Smooth muscle cell (in vitro differentiated cells): ENCODE results near the gene MSGN1. TPM values are rescaled to one million over a fixed set of nuclear protein-coding genes. Genes with fewer than 3 reads are reported as not detected.

Experiments used
- DNase-seq: peaks from one replicate; lab custom pipeline; 2025; ENCODE audit not compliant: unreplicated experiment; lab: John Stamatoyannopoulos, UW
- H2AFZ ChIP-seq: fragments of 200-600 bp; sonication (generic); 2 replicates; pipeline ENCODE4 v1.6.0; 2016; ENCODE audit warnings: antibody characterized with exemption, low read depth, mild to moderate bottlenecking
- H3F3A ChIP-seq: fragments of 200-600 bp; sonication (generic); 2 replicates; pipeline ENCODE4 v1.6.0; 2017; ENCODE audit warnings: antibody characterized with exemption, low read depth
- H3K27ac ChIP-seq: fragments of 200-600 bp; sonication (generic); 2 replicates; pipeline ENCODE4 v1.5.1; 2016; ENCODE audit warnings: low read depth, mild to moderate bottlenecking
- H3K27me3 ChIP-seq: fragments of 200-600 bp; sonication (generic); 2 replicates; pipeline ENCODE4 v1.6.1; 2016; ENCODE audit warnings: low read depth, mild to moderate bottlenecking
- H3K36me3 ChIP-seq: fragments of 200-600 bp; sonication (generic); 2 replicates; pipeline ENCODE4 v1.5.1; 2016; ENCODE audit warnings: low read depth
- H3K4me1 ChIP-seq: fragments of 200-600 bp; sonication (generic); 2 replicates; pipeline ENCODE4 v1.5.1; 2016; ENCODE audit warnings: low read depth
- H3K4me2 ChIP-seq: fragments of 200-600 bp; sonication (generic); 2 replicates; pipeline ENCODE4 v1.6.0; 2016; ENCODE audit warnings: mild to moderate bottlenecking
- H3K4me3 ChIP-seq: fragments of 200-600 bp; sonication (generic); 2 replicates; pipeline ENCODE4 v1.5.1; 2016; ENCODE audit warnings: mild to moderate bottlenecking
- H3K79me2 ChIP-seq: fragments of 200-600 bp; sonication (generic); 2 replicates; pipeline ENCODE4 v1.6.0; 2016; ENCODE audit warnings: low read depth, mild to moderate bottlenecking
- H3K9ac ChIP-seq: fragments of 200-600 bp; sonication (generic); 2 replicates; pipeline ENCODE4 v1.6.0; 2016; ENCODE audit warnings: low read depth
- H3K9me3 ChIP-seq: fragments of 200-600 bp; sonication (generic); replicated peaks from 2 replicates; pipeline ENCODE4 v1.5.1; 2016; ENCODE audit warnings: low read depth
- H4K20me1 ChIP-seq: fragments of 200-600 bp; sonication (generic); 2 replicates; pipeline ENCODE4 v1.6.0; 2016; ENCODE audit warnings: low read depth
- WGBS: methylation state at CpG from one replicate; pipeline ENCODE4 v1.1.7; 2016; ENCODE audit warnings: low lambda C conversion rate; 5-methylcytosine and 5-hydroxymethylcytosine counted together
- polyA plus RNA-seq: library from polyadenylated mRNA; unstranded; fragments of >200 nt; fragmentation: Nextera tagmentation; extraction: Ambion mirVana; gene quantifications from 2 replicates; pipeline ENCODE4 v1.2.1, GENCODE V29; 2016
- total RNA-seq: library from RNA; depleted of rRNA; stranded (reverse); fragments of >200 nt; gene quantifications from 2 replicates; pipeline ENCODE4 v1.2.3, GENCODE V29; 2014
- TF ChIP-seq, protein P1 (sequence below): fragments of 200-600 bp; sonication (generic); IDR thresholded peaks from 2 replicates; pipeline ENCODE4 v1.5.1; 2017; ENCODE audit warnings: borderline replicate concordance, mild to moderate bottlenecking, antibody characterized with exemption; ENCODE audit not compliant: insufficient read depth, poor library complexity, severe bottlenecking

MSGN1 gene
- total and polyA plus RNA-seq, 2 experiments from 2014 or later = 0.56 TPM; not detected in 1

DNA sequence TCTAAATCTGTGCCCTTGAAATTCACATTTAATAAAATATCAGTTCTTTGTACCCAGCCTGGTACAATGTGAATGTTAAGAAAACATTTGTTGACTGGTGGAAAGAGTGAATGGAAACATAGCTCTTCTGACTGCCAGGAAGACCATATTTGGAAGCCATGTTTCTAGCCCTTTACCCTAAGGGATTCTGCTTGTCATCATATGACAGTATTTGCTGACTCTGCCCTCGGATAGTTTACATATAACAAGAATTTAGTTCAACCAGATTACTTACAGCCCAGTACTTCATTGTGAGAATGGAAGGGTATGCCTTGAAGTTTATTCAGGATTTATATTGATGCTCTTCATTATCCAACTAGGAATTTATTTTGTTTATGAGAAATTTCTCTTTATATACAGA, 48.4 kb downstream of the MSGN1 start:
- H3K36me3 ChIP-seq = no peaks in the 10 kb centered on the region
- no peaks in the 10 kb centered on the region for H3K79me2 ChIP-seq
- no peak overlapping the region for H3K9ac ChIP-seq
- no peak overlapping the region for H3K27ac ChIP-seq
- TF ChIP-seq, protein P1, sequence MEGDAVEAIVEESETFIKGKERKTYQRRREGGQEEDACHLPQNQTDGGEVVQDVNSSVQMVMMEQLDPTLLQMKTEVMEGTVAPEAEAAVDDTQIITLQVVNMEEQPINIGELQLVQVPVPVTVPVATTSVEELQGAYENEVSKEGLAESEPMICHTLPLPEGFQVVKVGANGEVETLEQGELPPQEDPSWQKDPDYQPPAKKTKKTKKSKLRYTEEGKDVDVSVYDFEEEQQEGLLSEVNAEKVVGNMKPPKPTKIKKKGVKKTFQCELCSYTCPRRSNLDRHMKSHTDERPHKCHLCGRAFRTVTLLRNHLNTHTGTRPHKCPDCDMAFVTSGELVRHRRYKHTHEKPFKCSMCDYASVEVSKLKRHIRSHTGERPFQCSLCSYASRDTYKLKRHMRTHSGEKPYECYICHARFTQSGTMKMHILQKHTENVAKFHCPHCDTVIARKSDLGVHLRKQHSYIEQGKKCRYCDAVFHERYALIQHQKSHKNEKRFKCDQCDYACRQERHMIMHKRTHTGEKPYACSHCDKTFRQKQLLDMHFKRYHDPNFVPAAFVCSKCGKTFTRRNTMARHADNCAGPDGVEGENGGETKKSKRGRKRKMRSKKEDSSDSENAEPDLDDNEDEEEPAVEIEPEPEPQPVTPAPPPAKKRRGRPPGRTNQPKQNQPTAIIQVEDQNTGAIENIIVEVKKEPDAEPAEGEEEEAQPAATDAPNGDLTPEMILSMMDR = no peak
- H4K20me1 ChIP-seq = no peaks in the 10 kb centered on the region
- H3K4me3 ChIP-seq = no peak overlapping the region
- H3K4me1 ChIP-seq = no peaks in the 10 kb centered on the region
- no peak overlapping the region for H2AFZ ChIP-seq
- H3K4me2 ChIP-seq = no peak overlapping the region
- H3F3A ChIP-seq = no peaks in the 10 kb centered on the region
- WGBS = 14% methylated on average over 1 of the region's 1 CpG
- no peak for DNase-seq
- H3K9me3 ChIP-seq = no peaks in the 10 kb centered on the region
- peaks cover 6% of the 10 kb centered on the region for H3K27me3 ChIP-seq

DNA sequence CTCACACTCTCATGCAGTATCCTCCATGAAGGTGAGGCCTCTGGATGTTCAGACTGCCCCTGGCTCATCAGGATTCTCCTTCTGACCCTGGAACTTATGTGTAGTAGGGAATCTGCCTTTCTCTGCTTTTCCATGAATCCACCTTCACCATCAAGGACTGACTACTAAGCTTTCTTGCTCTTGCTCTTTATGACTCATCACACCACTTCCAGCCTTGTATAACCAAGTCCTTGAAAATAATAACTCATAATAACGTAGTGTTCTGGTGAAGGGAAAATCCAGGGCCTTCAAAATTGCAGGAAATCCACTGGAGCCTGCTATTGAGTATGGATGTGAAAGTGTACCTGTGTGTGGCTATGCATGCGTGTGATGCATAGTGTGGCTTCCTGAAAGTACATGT, 50.9 kb downstream of the MSGN1 start:
- 75% methylated on average over 2 of the region's 2 CpGs for WGBS
- Histone ChIP-seq H3K4me2 (no peak overlapping the region), H2AFZ (no peak overlapping the region), H3K36me3 (no peaks in the 10 kb centered on the region), H3K27me3 (peaks cover 7% of the 10 kb centered on the region), H3K9ac (no peak overlapping the region), H3K4me1 (no peaks in the 10 kb centered on the region), H3K4me3 (no peak overlapping the region), H3K79me2 (no peaks in the 10 kb centered on the region), H3K9me3 (no peaks in the 10 kb centered on the region), H3K27ac (no peak overlapping the region), H4K20me1 (no peaks in the 10 kb centered on the region), H3F3A (no peaks in the 10 kb centered on the region)
- DNase-seq = no peak
- TF ChIP-seq, protein P1 = no peak

Other genes starting within 250 kb of the MSGN1 start
- gene SMC6, start 62.6 kb upstream of the MSGN1 start, total RNA-seq = 18.1 and 27.2 TPM in 2 replicates
- gene SMC6, start 62.6 kb upstream of the MSGN1 start, polyA plus RNA-seq = 11.2 and 14.7 TPM in 2 replicates
- gene GEN1, start 62.3 kb upstream of the MSGN1 start, total RNA-seq = 6.7 and 8.2 TPM in 2 replicates
- gene GEN1, start 62.3 kb upstream of the MSGN1 start, polyA plus RNA-seq = 1.1 and 2.2 TPM in 2 replicates
- 31.0 and 50.1 TPM in 2 replicates for gene KCNS3, start 62.2 kb downstream of the MSGN1 start, total RNA-seq
- 30.4 and 48.2 TPM in 2 replicates for gene KCNS3, start 62.2 kb downstream of the MSGN1 start, polyA plus RNA-seq